Stimulated activated CD8-positive, alpha-beta memory T cell treated with anti-CD3 and anti-CD28 coated beads, Interleukin-7, amount 100 ng/mL, for 1 hour (primary cell): ENCODE results near the gene TMCC1.
"Not testable (repeated sequence)": the region's sequence is repeated elsewhere in the genome, so short reads cannot be mapped to it uniquely, and the experiment has no call there.

Experiments used
- DNase-seq, 2 donors: peaks; one replicate each; pipeline ENCODE4 v3.0.0-alpha.2; 2020; ENCODE audit warnings: low read depth in 2 of 2

TMCC1 gene

GRCh38 chr3:129892857-129893580, 492 bp downstream of the TMCC1 start:
- DNase-seq, result peak; percentile 47 to 49

DNA sequence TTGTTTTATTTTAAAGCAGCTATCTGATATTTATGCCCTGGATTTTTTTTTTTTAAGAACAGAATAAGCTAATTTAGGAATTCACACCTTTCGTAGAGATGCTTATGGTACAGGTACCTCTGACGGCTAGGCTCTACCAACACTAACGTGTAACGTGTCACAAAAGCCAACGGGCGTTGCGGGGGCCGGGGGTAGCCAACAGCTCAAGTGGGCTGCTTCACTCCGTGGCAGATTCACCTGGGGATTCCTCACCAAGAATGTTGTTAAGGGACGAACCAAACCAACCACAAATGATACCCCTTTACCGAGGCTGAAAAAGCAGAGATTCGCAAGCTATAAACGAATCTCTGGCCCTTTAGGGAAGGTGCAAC, 1.0 kb downstream of the TMCC1 start:
- DNase-seq, result no peak

DNA sequence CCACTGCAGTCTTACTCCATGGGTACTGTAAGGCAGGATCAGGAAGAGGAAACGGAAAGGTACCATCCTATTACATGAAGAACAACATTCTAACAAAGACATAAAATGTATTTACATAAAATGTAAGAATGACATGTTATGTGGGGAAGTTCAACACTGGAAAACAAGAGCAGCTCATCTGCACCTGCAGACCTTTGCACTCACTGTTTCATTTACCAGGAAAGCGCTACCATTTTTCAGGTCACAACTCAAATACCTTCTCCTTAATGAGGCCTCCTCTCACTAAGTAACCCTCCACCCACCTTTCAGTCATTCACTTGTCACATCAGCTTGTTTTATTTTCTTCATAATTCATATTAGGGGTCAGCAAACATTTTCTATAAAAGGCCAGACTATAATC, 2.6 kb downstream of the TMCC1 start:
- DNase-seq, result no peak

GRCh38 chr3:129890125-129890524, 3.4 kb downstream of the TMCC1 start:
- DNase-seq, result no peak

GRCh38 chr3:129888771-129889170, 4.7 kb downstream of the TMCC1 start:
- no peak for DNase-seq

DNA sequence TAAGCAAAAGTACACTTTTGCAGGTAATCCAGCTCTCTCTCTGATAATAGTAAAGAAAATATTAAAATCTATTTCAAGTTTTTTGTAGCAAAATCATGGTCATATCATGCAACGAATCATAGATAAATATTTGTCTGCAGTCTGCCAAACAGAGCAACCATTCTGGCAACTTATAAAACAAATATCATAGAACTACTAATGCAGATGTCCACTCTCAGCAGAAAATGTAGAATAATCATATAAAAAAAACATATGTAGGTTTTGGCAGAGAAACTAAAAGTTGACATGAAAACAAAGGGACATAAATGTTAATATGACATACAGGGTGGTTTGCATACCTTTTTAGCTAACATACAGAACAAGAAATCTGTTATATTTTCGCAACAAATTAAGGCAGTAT, 12.2 kb downstream of the TMCC1 start:
- no peak for DNase-seq

DNA sequence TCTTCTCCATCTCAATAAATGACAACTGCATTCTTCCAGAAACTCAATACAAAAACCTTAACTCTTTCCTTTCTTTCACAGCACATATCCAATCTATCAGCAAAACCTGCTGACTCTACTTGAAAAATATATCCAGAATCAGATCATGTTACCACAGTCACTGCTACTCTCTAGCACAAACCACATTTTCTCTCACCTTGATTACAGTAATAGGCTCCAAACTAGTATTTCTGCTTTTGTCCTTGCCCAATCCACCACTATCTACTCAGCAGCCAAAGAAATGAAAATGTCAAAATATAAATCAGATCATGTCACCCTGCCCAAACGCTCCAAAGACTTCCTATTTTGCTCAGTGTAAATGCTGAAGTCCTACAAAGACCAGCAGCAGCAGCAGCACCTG, 15.2 kb downstream of the TMCC1 start:
- DNase-seq, result no peak

- DNase-seq, result not testable (repeated sequence)
These were observed 19.0 kb downstream of the TMCC1 start for GRCh38 chr3:129874479-129874878.

DNA sequence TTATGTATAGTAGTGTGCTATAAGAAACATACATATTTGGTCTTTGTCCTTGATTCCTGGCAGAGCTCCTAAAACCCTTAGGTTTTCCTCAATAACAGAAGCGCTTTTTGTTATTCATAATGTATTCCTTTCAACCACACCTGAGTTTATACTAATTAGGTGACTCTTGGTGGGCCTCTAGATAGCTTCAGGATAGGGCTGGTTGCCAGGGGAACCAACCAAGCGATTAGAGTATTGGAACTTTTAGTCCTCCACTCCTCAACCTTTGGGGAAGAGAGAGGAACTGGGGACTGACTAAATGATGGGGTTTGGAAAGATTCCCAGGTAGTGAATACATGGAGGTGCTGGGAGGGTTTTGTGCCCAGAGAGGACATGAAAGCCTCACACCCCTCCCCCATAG, 24.6 kb downstream of the TMCC1 start:
- DNase-seq, result no peak

- no peak for DNase-seq
These were observed 25.9 kb downstream of the TMCC1 start for GRCh38 chr3:129867506-129868124.

DNA sequence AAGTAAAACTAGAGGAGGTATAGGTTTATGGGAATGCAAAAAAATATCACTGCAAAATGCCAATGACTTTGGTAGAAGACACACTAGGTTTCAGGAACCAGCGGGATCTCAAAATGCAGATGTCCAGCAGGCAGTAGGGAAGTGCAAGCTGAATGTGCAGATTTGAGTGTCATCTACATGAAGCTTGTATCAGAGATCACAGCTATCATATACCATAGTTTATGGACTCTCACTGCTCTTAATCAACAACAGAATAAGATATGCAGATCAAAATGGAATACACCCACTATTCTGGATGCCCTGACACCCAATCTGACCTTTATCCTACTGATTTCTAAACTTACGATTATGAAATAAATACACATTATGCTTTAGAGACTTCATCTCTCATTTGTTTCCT, 27.7 kb downstream of the TMCC1 start:
- no peak for DNase-seq

DNA sequence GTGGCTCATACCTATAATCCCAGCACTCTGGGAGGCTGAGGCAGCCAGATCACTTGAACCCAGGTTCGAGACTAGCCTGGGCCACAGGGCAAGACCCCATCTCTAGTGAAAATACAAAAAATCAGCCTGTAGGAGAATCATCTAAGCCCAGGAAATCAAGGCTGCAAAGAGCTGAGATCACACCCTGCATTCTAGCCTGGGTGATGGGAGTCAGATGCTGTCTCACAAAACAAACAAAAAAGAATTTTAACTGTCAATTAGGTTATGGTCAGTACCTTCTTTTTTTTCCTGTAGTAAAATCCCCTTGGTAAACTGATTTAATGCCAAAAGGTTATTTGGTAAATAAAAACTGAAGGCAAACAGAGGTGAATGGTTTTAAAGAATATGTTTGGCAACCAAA, 29.0 kb downstream of the TMCC1 start:
- DNase-seq, result no peak

GRCh38 chr3:129859272-129859671, 34.2 kb downstream of the TMCC1 start:
- no peak for DNase-seq

GRCh38 chr3:129857899-129858298, 35.6 kb downstream of the TMCC1 start:
- no peak for DNase-seq

DNA sequence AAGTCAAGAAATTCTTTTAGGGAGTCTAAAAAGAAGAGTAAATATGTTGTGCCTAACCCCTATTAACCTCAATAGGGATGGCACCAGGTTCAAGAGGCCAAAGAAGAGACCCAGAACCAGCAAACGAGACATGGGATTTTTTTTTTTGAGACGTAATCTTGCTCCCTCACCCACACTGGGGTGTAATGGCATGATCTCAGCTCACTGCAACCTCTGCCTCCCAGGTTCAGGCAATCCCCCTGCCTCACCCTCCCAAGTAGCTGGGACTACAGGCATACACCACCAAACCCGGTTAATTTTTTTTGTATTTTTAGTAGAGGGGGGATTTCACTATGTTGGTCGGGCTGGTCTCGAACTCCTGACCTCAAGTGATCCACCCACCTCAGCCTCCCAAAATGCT, 36.7 kb downstream of the TMCC1 start:
- not testable (repeated sequence) for DNase-seq

GRCh38 chr3:129855832-129856419, 37.6 kb downstream of the TMCC1 start:
- DNase-seq, result no peak

DNA sequence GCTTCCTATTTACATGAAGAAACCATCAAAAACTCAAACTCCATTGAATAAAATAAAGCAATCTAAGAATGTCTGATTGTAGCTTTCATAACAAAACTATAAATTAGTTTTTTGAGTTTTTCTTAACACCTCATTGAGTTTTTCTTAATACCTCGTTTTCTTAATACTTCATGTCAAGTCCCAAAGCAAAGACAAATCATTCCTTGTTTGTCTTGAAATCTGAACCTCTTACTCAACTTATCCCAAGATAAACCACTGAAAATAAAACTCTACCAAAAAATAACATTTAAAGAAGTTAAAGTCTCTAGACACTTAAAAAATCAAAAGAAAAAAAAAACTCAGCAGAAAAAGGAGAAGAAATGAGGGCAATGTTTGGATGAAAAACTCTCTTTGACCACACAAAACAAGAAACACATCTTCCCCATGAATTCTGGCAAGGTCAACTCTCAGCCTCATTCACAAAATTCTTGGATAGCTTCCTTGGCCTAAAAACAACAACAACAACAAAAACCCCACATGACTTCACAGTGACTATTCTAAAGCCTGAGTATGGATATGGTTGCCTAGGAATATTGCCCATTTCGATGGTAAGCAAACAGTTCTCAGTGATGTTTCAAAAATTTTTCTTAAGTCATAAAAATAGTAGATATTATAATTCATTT, 38.2 kb downstream of the TMCC1 start:
- DNase-seq, result no peak

DNA sequence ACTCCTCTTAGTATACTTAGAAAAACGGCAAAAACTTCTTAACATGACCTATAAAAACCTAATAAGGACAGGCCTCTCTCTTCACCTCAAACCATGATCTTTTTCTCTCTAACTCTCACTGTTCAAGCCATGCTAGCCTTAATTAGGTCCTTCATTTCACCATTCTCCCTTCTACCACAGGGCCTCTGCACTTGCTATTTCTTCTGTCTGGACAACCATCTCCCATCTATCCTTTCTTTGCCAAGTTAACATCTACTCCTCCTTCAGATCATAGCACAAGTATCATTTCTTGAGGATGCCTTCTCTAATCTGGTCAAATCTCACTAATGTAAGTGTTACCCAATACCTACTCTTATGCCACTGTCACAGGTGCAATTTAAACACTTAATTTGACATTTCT, 39.1 kb downstream of the TMCC1 start:
- DNase-seq, result no peak

- no peak for DNase-seq
These were observed 47.6 kb downstream of the TMCC1 start for GRCh38 chr3:129845956-129846355.

DNA sequence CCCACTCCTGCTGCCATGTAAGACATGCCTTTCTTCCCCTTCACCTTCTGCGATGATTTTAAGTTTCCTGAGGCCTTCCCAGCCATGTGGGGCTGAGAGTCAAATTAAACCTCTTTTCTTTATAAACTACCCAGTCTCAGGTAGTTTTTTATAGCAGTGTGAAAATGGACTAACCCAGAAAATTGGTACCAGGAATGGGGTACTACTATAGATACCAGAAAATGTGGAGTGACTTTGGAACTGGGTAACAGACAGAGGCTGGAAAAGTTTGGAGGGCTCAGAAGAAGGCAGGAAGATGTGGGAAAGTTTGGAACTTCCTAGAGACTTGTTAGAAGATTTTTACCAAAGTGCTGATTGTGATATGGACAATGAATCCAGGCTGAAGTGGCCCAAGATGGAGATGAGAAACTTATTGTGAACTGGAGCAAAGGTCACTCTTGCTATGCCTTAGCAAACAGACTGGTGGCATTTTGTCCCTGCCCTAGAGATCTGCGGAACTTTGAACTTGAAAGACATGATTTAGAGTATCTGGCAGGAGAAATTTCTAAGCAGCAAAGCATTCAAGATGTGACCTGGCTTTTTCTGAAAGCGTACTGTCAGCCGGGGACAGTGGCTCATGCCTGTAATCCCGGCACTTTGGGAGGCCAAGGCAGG, 52.7 kb downstream of the TMCC1 start:
- no peak for DNase-seq

- no peak for DNase-seq
These were observed 55.4 kb downstream of the TMCC1 start for GRCh38 chr3:129838086-129838485.

GRCh38 chr3:129837065-129837642, 56.4 kb downstream of the TMCC1 start:
- DNase-seq, result no peak
